Gastroesophageal sphincter (tissue), 4 donors: ENCODE measurements around the gene LONRF2. TPM values are rescaled to one million over a fixed set of nuclear protein-coding genes. Genes with fewer than 3 reads are reported as not detected.

Experiments used
- ATAC-seq: fragments of 150-250 bp; one replicate; pipeline ENCODE4 v1.9.1; 2016; ENCODE audit warnings: mild to moderate bottlenecking, moderate library complexity
- H3K27ac ChIP-seq, 4 donors: fragments of 200-600 bp; sonication (generic) in 3 of 4; 1 replicate in 3 of 4; 2 replicates in 1 of 4; pipeline ENCODE4 v1.5.1; 2016 to 2019
- H3K27me3 ChIP-seq: fragments of 200-600 bp; sonication (generic); one replicate; pipeline ENCODE4 v1.5.1; 2019
- H3K36me3 ChIP-seq, 2 donors: fragments of 200-600 bp; sonication (generic); one replicate each; pipeline ENCODE4 v1.5.1; 2019; ENCODE audit warnings: control low read depth in 1 of 2
- H3K4me1 ChIP-seq, 3 donors: fragments of 200-600 bp; sonication (generic); 1 replicate in 2 of 3; 2 replicates in 1 of 3; pipeline ENCODE4 v1.5.1; 2016 to 2019; ENCODE audit warnings: control low read depth in 2 of 3
- H3K4me3 ChIP-seq, 2 donors: fragments of 200-600 bp; sonication (generic); one replicate each; pipeline ENCODE4 v1.5.1; 2019; ENCODE audit warnings: mild to moderate bottlenecking in 1 of 2, moderate library complexity in 1 of 2
- H3K9me3 ChIP-seq, 3 donors: fragments of 200-600 bp; sonication (generic); one replicate each; pipeline ENCODE4 v1.5.1; 2017 to 2019; ENCODE audit warnings: control low read depth in 2 of 3
- CTCF ChIP-seq, 4 experiments: fragments of 200-600 bp in 2 of 4; fragments of 450-650 bp in 2 of 4; sonication (generic) in 1 of 4; IDR thresholded peaks; one replicate each; pipeline ENCODE4 v1.5.1; 2017 to 2019; ENCODE audit warnings: antibody characterized with exemption in 4 of 4, mild to moderate bottlenecking in 2 of 4, moderate library complexity in 2 of 4
- EP300 ChIP-seq: sonication (generic); formaldehyde crosslinking; IDR thresholded peaks from one replicate; pipeline ENCODE4 v1.6.1; 2017; ENCODE audit warnings: antibody characterized with exemption, mild to moderate bottlenecking
- POLR2A ChIP-seq, 2 donors: fragments of 450-650 bp; IDR thresholded peaks; one replicate each; pipeline ENCODE4 v1.6.1; 2017; ENCODE audit warnings: antibody characterized with exemption in 2 of 2, mild to moderate bottlenecking in 2 of 2, moderate library complexity in 1 of 2
- POLR2AphosphoS5 ChIP-seq: sonication (generic); formaldehyde crosslinking; IDR thresholded peaks from one replicate; pipeline ENCODE4 v1.6.1; 2017; ENCODE audit warnings: antibody characterized with exemption
- WGBS, 2 donors: methylation state at CpG; one replicate each; pipeline ENCODE4 v1.1.5; 2018; ENCODE audit warnings: low coverage in 1 of 2; 5-methylcytosine and 5-hydroxymethylcytosine counted together
- total RNA-seq, 4 donors: library from RNA; depleted of rRNA; stranded (reverse); fragments of >200 nt; gene quantifications; one replicate each; pipeline ENCODE4 v1.1.0, GENCODE V29; 2016

LONRF2 gene
- total RNA-seq, 4 donors from 2014 or later: 23.8 to 74.6 (median 51.0) TPM

GRCh38 chr2:100269889-100270288 lies 52.4 kb downstream of the LONRF2 start:
- H3K27me3 ChIP-seq: no peaks in the 10 kb centered on the region
- no peak overlapping the region for H3K4me3 ChIP-seq
- H3K36me3 ChIP-seq: peaks cover 0 to 4% of the 10 kb centered on the region in 2 donors
- H3K9me3 ChIP-seq: no peaks in the 10 kb centered on the region
- no CpG with 5 or more reads among the region's 5 CpGs for WGBS, 2 donors
- peak overlapping the region in 1 of 4 donors; percentile 73 for H3K27ac ChIP-seq
- TF ChIP-seq POLR2AphosphoS5 (no peak), CTCF (IDR thresholded peaks at IDR 0.05) (no peak), POLR2A (IDR thresholded peaks at IDR 0.05) (no peak), EP300 (no peak)
- H3K4me1 ChIP-seq: peaks cover 0 to 27% (median 0%) of the 10 kb centered on the region in 3 donors
- ATAC-seq: no peak

GRCh38 chr2:100268986-100269385 lies 53.3 kb downstream of the LONRF2 start:
- H3K4me1 ChIP-seq: peaks cover 0 to 20% (median 0%) of the 10 kb centered on the region in 3 donors
- no peak overlapping the region for H3K27ac ChIP-seq
- TF ChIP-seq POLR2A (IDR thresholded peaks at IDR 0.05): no peak
- no peak for TF ChIP-seq CTCF (IDR thresholded peaks at IDR 0.05)
- TF ChIP-seq POLR2AphosphoS5: no peak
- TF ChIP-seq EP300: no peak
- H3K36me3 ChIP-seq: no peaks in the 10 kb centered on the region
- 86% methylated on average over 4 of the region's 4 CpGs; no CpG with 5 or more reads in 1 of the 2 donors for WGBS, 2 donors
- ATAC-seq: no peak
- H3K27me3 ChIP-seq: no peaks in the 10 kb centered on the region
- no peak overlapping the region for H3K4me3 ChIP-seq
- no peaks in the 10 kb centered on the region for H3K9me3 ChIP-seq

GRCh38 chr2:100267751-100268150 lies 54.5 kb downstream of the LONRF2 start:
- H3K4me1 ChIP-seq: peaks cover 0 to 12% (median 0%) of the 10 kb centered on the region in 3 donors
- H3K27me3 ChIP-seq: no peaks in the 10 kb centered on the region
- H3K36me3 ChIP-seq: no peaks in the 10 kb centered on the region
- ATAC-seq: no peak
- no peak overlapping the region for H3K27ac ChIP-seq
- no peak for TF ChIP-seq POLR2A (IDR thresholded peaks at IDR 0.05)
- TF ChIP-seq EP300: no peak
- TF ChIP-seq POLR2AphosphoS5: no peak
- no peak for TF ChIP-seq CTCF (IDR thresholded peaks at IDR 0.05)
- no peak overlapping the region for H3K4me3 ChIP-seq
- H3K9me3 ChIP-seq: no peaks in the 10 kb centered on the region
- WGBS, 2 donors: 0 to 56% methylated on average over 1 to 2 of the region's 2 CpGs

- Histone ChIP-seq H3K9me3 (no peaks in the 10 kb centered on the region), H3K4me3 (no peak overlapping the region), H3K4me1 (peaks cover 0 to 6% (median 0%) of the 10 kb centered on the region in 3 donors), H3K36me3 (no peaks in the 10 kb centered on the region), H3K27me3 (no peaks in the 10 kb centered on the region), H3K27ac (no peak overlapping the region)
- WGBS, 2 donors: 98 to 100% methylated on average over 1 to 5 of the region's 7 CpGs
- ATAC-seq: no peak
- no peak for TF ChIP-seq POLR2A (IDR thresholded peaks at IDR 0.05)
- TF ChIP-seq CTCF (IDR thresholded peaks at IDR 0.05): no peak
- no peak for TF ChIP-seq EP300
- TF ChIP-seq POLR2AphosphoS5: no peak
Measured at GRCh38 chr2:100266126-100266525, 56.2 kb downstream of the LONRF2 start.

- TF ChIP-seq EP300 (no peak), POLR2AphosphoS5 (no peak), POLR2A (IDR thresholded peaks at IDR 0.05) (no peak), CTCF (IDR thresholded peaks at IDR 0.05) (no peak)
- 83% methylated on average over 8 of the region's 9 CpGs; no CpG with 5 or more reads in 1 of the 2 donors for WGBS, 2 donors
- no peak for ATAC-seq
Measured at GRCh38 chr2:100265226-100265625, 57.1 kb downstream of the LONRF2 start.

More at GRCh38 chr2:100265226-100265625, 57.1 kb downstream of the LONRF2 start:
- Histone ChIP-seq H3K9me3 (no peaks in the 10 kb centered on the region), H3K4me3 (no peak overlapping the region), H3K36me3 (no peaks in the 10 kb centered on the region), H3K27ac (no peak overlapping the region), H3K27me3 (no peaks in the 10 kb centered on the region), H3K4me1 (peaks cover 0 to 15% (median 0%) of the 10 kb centered on the region in 3 donors)
